RWPE2 (cell line): ENCODE measurements around the gene TMEM169.

Experiments
- ATAC-seq: fragments of 200-7000 bp; cut with Tn5 transposase; 3 replicates; pipeline ENCODE4 v1.9.1; 2021; ENCODE audit warnings: low read depth
- DNase-seq: peaks from one replicate; pipeline ENCODE4 v3.0.0-alpha.2; 2020; ENCODE audit warnings: low spot score
- H3K27ac ChIP-seq: fragments of 450-650 bp; 2 replicates; pipeline ENCODE4 v1.5.1; 2017; ENCODE audit warnings: mild to moderate bottlenecking; ENCODE audit not compliant: poor library complexity, severe bottlenecking
- H3K27me3 ChIP-seq: fragments of 250-450 bp; sonication (Bioruptor Pico); 2 replicates; pipeline ENCODE4 v1.5.1; 2021; ENCODE audit warnings: mild to moderate bottlenecking, moderate library complexity; ENCODE audit not compliant: insufficient read depth, poor library complexity, severe bottlenecking
- H3K36me3 ChIP-seq: fragments of 250-450 bp; sonication (Bioruptor Pico); 2 replicates; pipeline ENCODE4 v1.5.1; 2020; ENCODE audit warnings: low read depth, mild to moderate bottlenecking, moderate library complexity
- H3K4me1 ChIP-seq: fragments of 250-450 bp; sonication (Bioruptor Pico); 2 replicates; pipeline ENCODE4 v1.5.1; 2021; ENCODE audit warnings: mild to moderate bottlenecking, moderate library complexity; ENCODE audit not compliant: insufficient read depth, poor library complexity, severe bottlenecking
- H3K4me3 ChIP-seq: fragments of 250-450 bp; sonication (Bioruptor Pico); 2 replicates; pipeline ENCODE4 v1.5.1; 2021; ENCODE audit warnings: mild to moderate bottlenecking, moderate library complexity; ENCODE audit not compliant: severe bottlenecking
- H3K9me3 ChIP-seq: fragments of 250-450 bp; sonication (Bioruptor Pico); 2 replicates; pipeline ENCODE4 v1.5.1; 2021; ENCODE audit warnings: mild to moderate bottlenecking, moderate library complexity; ENCODE audit not compliant: severe bottlenecking
- CTCF ChIP-seq: fragments of 450-650 bp; IDR thresholded peaks from one replicate; pipeline ENCODE4 v1.5.1; 2017; ENCODE audit warnings: mild to moderate bottlenecking, moderate library complexity; ENCODE audit not compliant: poor library complexity, severe bottlenecking

Gene TMEM169

GRCh38 chr2:216151313-216152025 lies 69.8 kb downstream of the TMEM169 start:
- TF ChIP-seq CTCF: no peak
- DNase-seq (no peak), ATAC-seq (no peak)
- Histone ChIP-seq H3K4me3 (no peak overlapping the region), H3K36me3 (peaks cover 97% of the 10 kb centered on the region), H3K4me1 (peaks cover 18% of the 10 kb centered on the region), H3K9me3 (no peaks in the 10 kb centered on the region), H3K27ac (no peak overlapping the region), H3K27me3 (no peaks in the 10 kb centered on the region)
